Tibial nerve (tissue), 4 donors: ENCODE measurements around the gene C1orf35.

ENCODE experiments used
- CTCF ChIP-seq, 5 experiments: fragments of 200-600 bp in 3 of 5; fragments of 450-650 bp in 2 of 5; sonication (generic) in 3 of 5; IDR thresholded peaks; one replicate each; pipeline ENCODE4 v1.5.1; 2016 to 2019; ENCODE audit warnings: antibody characterized with exemption in 5 of 5, mild to moderate bottlenecking in 3 of 5, moderate library complexity in 2 of 5
- EP300 ChIP-seq, 2 donors: sonication (generic); formaldehyde crosslinking; IDR thresholded peaks; one replicate each; pipeline ENCODE4 v1.6.1; 2017; ENCODE audit warnings: antibody characterized with exemption in 2 of 2, mild to moderate bottlenecking in 1 of 2
- POLR2A ChIP-seq, 2 donors: fragments of 450-650 bp; IDR thresholded peaks; one replicate each; pipeline ENCODE4 v1.6.1; 2017; ENCODE audit warnings: antibody characterized with exemption in 2 of 2, mild to moderate bottlenecking in 2 of 2, moderate library complexity in 2 of 2

DNA sequence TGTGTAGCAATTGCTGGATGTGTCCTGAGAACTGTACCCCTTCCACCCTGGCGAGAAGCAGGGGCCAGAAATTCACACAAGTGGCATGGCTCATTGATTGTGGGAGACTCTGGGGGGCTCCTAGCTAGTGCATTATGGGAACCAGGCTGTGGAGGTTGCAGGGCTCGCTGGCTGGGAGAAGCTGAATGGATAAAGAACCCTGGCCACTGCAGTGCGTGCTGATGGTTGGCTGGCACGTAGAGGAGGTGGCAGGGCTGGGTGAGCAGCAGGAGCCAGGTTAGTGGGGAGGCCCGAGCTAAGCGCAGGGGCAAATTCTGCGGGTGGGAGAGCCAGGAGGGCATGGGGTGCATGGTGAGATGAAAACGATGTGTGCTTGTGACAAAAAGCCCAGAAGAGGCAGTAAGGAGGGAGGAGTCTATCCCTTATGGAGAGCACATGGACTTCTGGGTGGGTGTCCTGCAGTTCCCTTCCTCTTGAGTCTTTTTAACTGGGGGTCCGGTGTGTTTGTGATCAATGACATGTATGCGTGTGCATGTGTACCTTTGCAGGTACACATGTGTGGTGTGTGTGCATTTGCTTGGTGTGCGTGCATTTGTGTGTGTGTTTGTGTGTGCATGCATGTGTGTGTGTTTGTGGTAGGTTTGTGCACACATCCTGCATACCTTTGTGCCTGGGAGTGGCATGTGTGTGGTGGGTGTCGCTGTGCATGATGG lies 40.5 kb upstream of the C1orf35 start:
- TF ChIP-seq CTCF (IDR thresholded peaks at IDR 0.05) (no peak), POLR2A (IDR thresholded peaks at IDR 0.05) (no peak), EP300 (IDR thresholded peaks at IDR 0.05) (no peak)
